ENCODE measurements around the gene ZMYND12. TPM values are rescaled to one million over a fixed set of nuclear protein-coding genes. Genes with fewer than 3 reads are reported as not detected.

ZMYND12 gene
- total RNA-seq, 2 experiments from 2014 or later, result not detected

DNA sequence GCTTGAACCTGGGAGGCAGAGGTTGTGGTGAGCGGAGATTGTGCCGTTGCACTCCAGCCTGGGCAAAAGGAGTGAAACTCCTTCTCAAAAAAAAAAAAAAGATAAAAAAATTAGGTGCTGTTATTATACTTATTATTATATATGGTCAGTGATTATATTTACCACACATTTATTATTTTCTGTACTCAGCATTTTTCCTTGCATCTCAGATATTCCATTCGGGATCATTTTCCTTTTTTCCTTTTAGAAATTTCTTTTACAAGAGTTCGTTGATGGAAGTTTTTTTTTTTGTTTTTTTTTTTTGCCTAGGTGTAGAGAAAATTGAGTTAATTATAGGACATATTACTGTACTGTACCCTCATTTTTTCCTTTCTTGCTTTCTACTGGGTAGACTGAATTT lies 20.8 kb upstream of the ZMYND12 start:
- no peak for TF ChIP-seq EZH2phosphoT487 (IDR thresholded peaks at IDR 0.05; ENCODE audit: borderline replicate concordance, low read depth, low read length)
- TF ChIP-seq, protein P1, sequence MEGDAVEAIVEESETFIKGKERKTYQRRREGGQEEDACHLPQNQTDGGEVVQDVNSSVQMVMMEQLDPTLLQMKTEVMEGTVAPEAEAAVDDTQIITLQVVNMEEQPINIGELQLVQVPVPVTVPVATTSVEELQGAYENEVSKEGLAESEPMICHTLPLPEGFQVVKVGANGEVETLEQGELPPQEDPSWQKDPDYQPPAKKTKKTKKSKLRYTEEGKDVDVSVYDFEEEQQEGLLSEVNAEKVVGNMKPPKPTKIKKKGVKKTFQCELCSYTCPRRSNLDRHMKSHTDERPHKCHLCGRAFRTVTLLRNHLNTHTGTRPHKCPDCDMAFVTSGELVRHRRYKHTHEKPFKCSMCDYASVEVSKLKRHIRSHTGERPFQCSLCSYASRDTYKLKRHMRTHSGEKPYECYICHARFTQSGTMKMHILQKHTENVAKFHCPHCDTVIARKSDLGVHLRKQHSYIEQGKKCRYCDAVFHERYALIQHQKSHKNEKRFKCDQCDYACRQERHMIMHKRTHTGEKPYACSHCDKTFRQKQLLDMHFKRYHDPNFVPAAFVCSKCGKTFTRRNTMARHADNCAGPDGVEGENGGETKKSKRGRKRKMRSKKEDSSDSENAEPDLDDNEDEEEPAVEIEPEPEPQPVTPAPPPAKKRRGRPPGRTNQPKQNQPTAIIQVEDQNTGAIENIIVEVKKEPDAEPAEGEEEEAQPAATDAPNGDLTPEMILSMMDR (conservative IDR thresholded peaks at IDR 0.05; ENCODE audit: low read length), result no peak
- intact Hi-C loops (cut with micrococcal nuclease; ENCODE audit: unreplicated experiment), result no loop called here
- Histone ChIP-seq H3K4me1 (ENCODE audit: insufficient read depth, low read length, poor library complexity, severe bottlenecking) (no peaks in the 10 kb centered on the region), H3K79me2 (ENCODE audit: insufficient read depth, low read depth, low read length) (no peaks in the 10 kb centered on the region), H3K9me2 (ENCODE audit: insufficient read depth, low read length) (no peaks in the 10 kb centered on the region), H3K9me3 (ENCODE audit: low read length) (no peaks in the 10 kb centered on the region), H4K20me1 (ENCODE audit: insufficient read depth, low read length) (no peaks in the 10 kb centered on the region), H3K4me2 (ENCODE audit: low read length) (no peak overlapping the region), H2AFZ (ENCODE audit: low read length) (no peak overlapping the region), H3K27ac (ENCODE audit: low read depth, low read length, poor library complexity, severe bottlenecking) (no peak overlapping the region), H3K36me3 (ENCODE audit: insufficient read depth, low read length) (no peaks in the 10 kb centered on the region), H3K4me3 (ENCODE audit: low read depth, low read length, poor library complexity, severe bottlenecking) (no peak overlapping the region)
- no peak for DNase-seq (ENCODE audit: low spot score)
- CTCF ChIA-PET (ENCODE audit: unreplicated experiment), result no interaction called here
- POLR2A ChIA-PET, result no interaction called here
- BruUV-seq (replicated peaks), result no TSS peak

DNA sequence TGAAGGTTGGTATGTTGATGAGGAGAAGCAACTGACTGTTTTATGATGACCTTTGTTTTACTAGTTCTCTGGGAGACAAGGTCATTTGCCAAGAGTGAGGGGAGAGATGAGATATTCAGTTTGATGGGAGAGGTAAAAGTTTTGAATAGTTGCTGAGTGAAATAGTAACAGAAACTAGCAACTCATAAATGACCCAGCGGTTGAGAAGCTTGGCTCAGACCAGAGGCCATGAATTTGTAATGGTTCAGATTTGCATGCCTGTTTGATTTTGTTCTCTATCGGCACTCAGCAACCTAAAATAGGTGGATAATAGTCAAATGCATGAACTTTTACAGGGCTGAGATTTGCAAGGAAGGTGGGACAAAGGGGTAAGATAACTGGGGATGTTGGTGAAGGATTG lies 13.9 kb upstream of the ZMYND12 start:
- Histone ChIP-seq H4K20me1 (ENCODE audit: insufficient read depth, low read length) (no peaks in the 10 kb centered on the region), H3K4me1 (ENCODE audit: insufficient read depth, low read length, poor library complexity, severe bottlenecking) (no peaks in the 10 kb centered on the region), H3K27ac (ENCODE audit: low read depth, low read length, poor library complexity, severe bottlenecking) (no peak overlapping the region), H3K9me3 (ENCODE audit: low read length) (no peaks in the 10 kb centered on the region), H3K4me2 (ENCODE audit: low read length) (no peak overlapping the region), H3K4me3 (ENCODE audit: low read depth, low read length, poor library complexity, severe bottlenecking) (no peak overlapping the region), H3K79me2 (ENCODE audit: insufficient read depth, low read depth, low read length) (no peaks in the 10 kb centered on the region), H3K36me3 (ENCODE audit: insufficient read depth, low read length) (no peaks in the 10 kb centered on the region), H3K9me2 (ENCODE audit: insufficient read depth, low read length) (no peaks in the 10 kb centered on the region), H2AFZ (ENCODE audit: low read length) (no peak overlapping the region)
- BruUV-seq (replicated peaks), result no TSS peak
- ChIA-PET CTCF (ENCODE audit: unreplicated experiment) (no interaction called here), POLR2A (no interaction called here)
- intact Hi-C loops (cut with micrococcal nuclease; ENCODE audit: unreplicated experiment), result no loop called here
- no peak for DNase-seq (ENCODE audit: low spot score)
- TF ChIP-seq, protein P1 (conservative IDR thresholded peaks at IDR 0.05; ENCODE audit: low read length), result no peak
- TF ChIP-seq EZH2phosphoT487 (IDR thresholded peaks at IDR 0.05; ENCODE audit: borderline replicate concordance, low read depth, low read length), result no peak

DNA sequence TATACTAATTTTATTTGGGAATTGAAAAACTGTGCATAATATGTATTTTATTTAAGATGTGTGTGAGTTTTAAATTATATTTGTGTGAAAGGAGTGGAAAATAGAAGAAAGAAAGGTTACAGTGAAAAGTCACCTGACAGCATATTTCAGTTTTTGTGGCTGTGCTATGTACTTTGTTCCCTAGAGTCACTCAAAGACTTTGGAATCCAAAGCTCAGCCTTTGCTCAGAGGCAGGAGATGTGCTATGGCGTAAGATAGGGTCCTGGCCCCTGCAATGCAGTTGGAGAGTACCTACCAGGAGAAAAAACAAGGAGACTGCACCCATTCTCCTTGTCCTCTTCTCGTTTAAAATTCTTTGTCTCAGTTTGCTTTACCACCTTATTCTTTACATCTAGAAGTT lies 10.2 kb upstream of the ZMYND12 start:
- ChIA-PET POLR2A (no interaction called here), CTCF (ENCODE audit: unreplicated experiment) (no interaction called here)
- Histone ChIP-seq H3K9me3 (ENCODE audit: low read length) (no peaks in the 10 kb centered on the region), H3K4me1 (ENCODE audit: insufficient read depth, low read length, poor library complexity, severe bottlenecking) (peaks cover 12% of the 10 kb centered on the region), H2AFZ (ENCODE audit: low read length) (no peak overlapping the region), H3K4me3 (ENCODE audit: low read depth, low read length, poor library complexity, severe bottlenecking) (no peak overlapping the region), H3K9me2 (ENCODE audit: insufficient read depth, low read length) (no peaks in the 10 kb centered on the region), H3K4me2 (ENCODE audit: low read length) (no peak overlapping the region), H3K36me3 (ENCODE audit: insufficient read depth, low read length) (no peaks in the 10 kb centered on the region), H3K79me2 (ENCODE audit: insufficient read depth, low read depth, low read length) (no peaks in the 10 kb centered on the region), H3K27ac (ENCODE audit: low read depth, low read length, poor library complexity, severe bottlenecking) (no peak overlapping the region), H4K20me1 (ENCODE audit: insufficient read depth, low read length) (no peaks in the 10 kb centered on the region)
- intact Hi-C loops (cut with micrococcal nuclease; ENCODE audit: unreplicated experiment), result no loop called here
- no peak for DNase-seq (ENCODE audit: low spot score)
- no peak for TF ChIP-seq EZH2phosphoT487 (IDR thresholded peaks at IDR 0.05; ENCODE audit: borderline replicate concordance, low read depth, low read length)
- TF ChIP-seq, protein P1 (conservative IDR thresholded peaks at IDR 0.05; ENCODE audit: low read length), result no peak
- BruUV-seq (replicated peaks), result no TSS peak

All from OCI-LY7 (cell line).